Inflammatory macrophage treated with lipopolysaccharide for 1 hour (primary cell): ENCODE measurements around the gene POM121L2.
"Not testable (repeated sequence)": the region's sequence is repeated elsewhere in the genome, so short reads cannot be mapped to it uniquely, and the experiment has no call there.

Source experiments
- DNase-seq, 2 donors: peaks; one replicate each; pipeline ENCODE4 v3.0.0-alpha.2; 2020 to 2022

The POM121L2 gene

DNA sequence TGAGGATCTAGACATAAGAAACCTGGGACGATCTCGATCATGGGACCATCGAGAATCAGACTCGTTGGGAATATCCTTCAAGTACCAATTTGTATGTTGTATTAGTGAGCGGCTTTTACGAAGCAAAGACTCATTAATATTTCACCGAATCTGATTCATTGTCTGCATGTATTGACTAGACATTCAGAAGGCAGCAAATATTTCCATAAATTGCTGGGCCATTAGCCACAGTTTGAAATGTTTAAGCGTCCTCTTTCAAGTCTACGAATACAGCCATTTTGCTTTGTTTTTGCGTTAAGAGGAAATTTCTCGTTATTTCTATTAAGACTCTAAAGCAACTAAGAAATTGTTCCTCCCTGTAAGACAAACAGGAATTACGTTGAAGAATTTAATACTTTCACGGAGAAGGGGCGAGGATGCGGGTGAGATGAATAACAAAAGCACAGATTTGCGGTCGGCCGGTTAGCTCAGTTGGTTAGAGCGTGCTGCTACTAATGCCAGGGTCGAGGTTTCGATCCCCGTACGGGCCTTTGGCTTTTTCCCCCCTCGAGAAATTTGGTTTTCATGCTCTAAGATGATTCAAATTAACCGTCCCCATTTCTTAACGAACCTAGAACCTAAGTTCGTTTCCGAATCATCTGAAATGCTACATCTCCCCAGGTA is 18.5 kb downstream of the POM121L2 start:
- DNase-seq, result no peak

GRCh38 chr6:27290850-27291208 is 21.2 kb downstream of the POM121L2 start:
- DNase-seq, result no peak

DNA sequence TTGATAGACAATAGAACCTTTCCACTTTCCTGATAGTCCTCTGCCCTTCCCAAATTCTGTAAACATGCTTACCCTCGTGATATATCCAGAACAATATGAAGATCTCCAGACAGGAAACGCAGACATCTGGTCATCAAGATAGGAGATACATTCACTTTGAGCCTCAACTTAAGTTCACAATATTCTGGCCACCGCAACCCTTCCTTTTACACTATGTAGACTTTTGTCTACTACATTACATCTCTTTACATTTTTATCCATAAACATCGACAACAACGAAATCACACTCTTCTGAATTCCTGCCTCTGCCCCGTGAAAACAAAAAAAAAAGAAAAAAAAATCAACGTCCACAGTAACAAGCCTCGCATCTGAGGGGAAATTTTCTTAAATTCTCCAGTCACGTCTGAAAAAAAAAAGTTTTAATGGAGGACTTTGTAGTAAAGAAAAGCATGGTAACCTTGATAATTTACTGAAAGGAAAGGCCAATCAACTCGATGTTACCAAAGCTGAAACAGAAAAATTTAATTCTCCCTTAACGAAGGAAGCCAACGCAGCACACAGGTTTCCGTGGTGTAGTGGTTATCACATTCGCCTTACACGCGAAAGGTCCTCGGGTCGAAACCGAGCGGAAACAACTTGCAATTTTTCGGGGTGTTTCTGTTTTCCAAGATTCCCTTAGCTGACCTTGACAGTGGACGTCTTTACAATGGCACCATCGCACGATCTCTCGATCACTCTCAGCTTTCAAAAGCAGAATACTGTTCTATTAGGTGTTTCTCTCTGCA is 21.8 kb downstream of the POM121L2 start:
- no peak for DNase-seq

DNA sequence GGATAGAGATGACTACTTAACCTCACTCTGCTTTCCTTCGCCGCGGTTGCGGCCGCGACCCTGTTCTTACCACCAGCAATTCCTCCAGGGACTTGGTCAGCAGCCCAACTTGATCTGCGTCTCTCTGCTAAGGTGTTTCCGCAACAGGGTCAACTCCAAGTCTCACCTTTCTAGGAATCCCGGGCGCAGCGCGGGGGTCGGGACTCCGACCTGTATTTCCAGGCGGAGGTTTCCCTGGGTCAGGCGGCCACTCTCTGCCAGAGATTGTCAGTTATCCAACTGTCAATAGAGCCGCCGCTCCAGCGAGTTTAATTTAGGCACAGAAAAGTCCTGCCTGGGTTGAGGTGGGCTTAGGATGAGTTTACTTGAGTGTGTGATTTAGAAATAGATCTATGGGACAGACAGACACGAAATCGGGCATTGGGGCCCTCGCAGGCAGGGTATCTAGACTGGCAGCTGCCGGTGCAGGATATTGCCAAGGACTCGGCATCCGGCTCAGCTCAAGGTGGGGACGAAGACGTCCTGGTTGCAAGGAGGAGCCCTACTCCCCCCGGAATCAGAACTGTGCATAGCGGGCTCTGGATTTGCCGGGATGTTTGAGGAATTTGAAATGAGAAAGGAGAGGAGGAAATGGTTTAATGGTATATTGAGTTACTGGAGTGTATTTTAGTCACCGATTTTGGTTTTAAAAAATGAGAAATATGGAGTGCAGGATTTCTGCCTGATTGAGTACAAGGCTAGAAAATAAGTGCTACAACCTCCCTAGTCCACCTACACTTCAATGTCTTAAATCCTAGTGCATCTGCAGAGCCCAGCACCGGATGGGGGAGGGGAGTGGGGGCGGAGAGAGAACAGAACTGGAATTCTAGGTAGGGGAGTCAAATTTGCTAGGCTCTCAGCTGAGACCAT is 23.7 kb downstream of the POM121L2 start:
- no peak for DNase-seq

- DNase-seq, result no peak
These were observed 24.3 kb downstream of the POM121L2 start for GRCh38 chr6:27287751-27288135.

GRCh38 chr6:27286141-27286540 is 25.9 kb downstream of the POM121L2 start:
- DNase-seq, result no peak

GRCh38 chr6:27283279-27283678 is 28.8 kb downstream of the POM121L2 start:
- DNase-seq, result no peak

GRCh38 chr6:27281569-27281968 is 30.5 kb downstream of the POM121L2 start:
- no peak for DNase-seq

DNA sequence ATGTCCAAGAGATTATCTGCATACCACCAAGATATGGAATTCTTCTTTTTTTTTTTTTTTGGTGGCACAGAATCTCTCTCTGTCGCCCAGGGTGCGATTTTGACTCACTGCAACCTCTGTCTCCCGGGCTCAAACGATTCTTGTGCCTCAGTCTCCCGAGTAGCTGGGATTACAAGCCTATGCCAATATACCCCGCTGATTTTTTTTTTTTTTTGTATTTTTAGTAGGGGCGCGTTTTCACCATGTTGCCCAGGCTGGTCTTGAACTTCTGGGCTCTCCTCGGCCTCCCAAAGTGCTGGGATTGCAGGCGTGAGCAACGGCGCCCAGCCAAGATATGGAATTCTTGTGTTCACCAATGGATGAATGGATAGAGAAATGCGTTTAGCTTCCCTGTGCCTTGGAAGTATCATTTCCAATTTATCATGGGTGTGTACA is 31.0 kb downstream of the POM121L2 start:
- no peak for DNase-seq

DNA sequence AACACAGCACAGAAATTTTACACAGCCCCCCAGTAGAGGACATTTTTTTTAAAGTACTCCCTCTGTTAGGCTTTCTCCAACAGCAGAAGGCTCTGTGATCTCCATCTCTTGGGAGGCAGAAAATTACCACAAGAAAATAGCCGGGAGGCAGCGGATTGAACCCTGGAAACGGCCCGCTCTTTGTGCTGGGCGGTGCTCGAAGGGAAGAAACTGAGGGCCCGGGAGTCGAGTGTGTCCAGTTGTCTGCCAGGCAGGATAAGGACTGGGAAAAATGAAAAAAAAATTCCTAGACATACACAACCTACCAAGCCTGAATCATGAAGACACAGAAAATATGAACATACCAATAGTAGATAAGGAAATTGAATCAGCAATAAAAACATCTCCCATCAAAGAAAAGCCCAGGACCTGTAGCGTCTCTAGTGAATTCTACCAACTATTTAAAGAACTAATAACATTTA is 31.5 kb downstream of the POM121L2 start:
- DNase-seq, result no peak

DNA sequence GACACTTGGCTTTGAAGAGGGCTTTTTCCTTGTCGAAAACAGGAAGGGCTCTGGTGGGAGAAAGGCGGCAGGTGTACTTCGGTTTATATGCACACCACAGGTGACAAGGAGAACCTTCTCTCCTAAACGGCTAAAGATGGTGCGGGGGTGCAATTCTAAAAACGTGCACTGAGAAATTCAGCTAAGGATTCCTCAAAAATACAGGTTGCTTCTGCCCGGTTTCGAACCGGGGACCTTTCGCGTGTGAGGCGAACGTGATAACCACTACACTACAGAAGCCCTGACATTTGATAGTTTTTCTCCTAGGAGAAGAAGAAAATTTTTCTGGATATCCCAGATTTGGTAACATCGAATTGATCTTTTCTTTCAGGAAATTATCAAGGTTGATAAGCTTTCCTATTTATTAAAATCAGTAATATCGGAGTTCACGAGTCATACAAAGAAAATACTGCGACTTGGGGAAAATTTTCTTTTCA is 32.0 kb downstream of the POM121L2 start:
- peak in 1 of 2 donors; percentile 14 for DNase-seq

GRCh38 chr6:27279513-27280063 is 32.5 kb downstream of the POM121L2 start:
- no peak for DNase-seq

DNA sequence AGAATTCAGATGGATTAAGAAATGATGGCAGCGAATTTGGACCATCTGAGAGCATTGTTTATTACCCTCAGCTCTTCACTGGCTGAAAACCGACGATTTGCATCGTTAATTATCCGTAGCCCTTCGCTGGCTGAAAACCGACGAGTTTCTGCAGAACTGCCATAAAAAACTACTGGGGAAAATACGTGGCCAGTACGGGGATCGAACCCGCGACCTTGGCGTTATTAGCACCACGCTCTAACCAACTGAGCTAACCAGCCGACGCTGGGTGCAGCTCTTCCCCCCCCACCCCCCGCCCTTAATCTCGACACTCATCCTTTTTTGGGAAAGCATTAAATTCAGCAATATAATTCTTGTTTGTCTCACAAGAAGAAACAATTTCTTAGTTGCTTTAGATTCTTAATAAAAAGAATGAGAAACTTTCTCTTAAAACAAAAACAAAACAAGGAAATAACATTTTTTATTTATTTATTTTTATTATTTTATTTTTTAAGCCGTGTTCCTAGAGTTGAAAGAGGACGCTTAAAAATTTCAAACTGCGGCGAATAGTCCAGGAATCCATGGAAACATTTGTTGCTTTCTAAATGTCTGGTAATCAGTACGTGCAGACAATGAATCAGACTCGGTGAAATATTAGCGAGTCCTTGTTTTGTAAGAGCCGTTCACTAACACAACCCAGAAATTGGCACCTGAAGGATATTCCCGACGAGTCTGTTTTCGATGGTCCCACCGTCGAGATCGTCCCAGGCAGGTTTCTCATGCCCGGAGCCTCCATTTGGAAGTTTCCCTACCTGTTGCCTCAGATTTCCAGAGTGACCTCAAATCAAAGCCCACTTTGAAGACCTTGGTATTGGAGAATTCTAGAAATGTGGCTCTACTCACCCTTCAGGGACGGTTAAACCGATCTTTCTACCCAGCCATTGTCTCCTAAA is 36.8 kb downstream of the POM121L2 start:
- no peak for DNase-seq

- no peak for DNase-seq
These were observed 38.3 kb downstream of the POM121L2 start for GRCh38 chr6:27273783-27274182.

GRCh38 chr6:27268803-27269202 is 43.3 kb downstream of the POM121L2 start:
- no peak for DNase-seq

- no peak for DNase-seq
These were observed 44.1 kb downstream of the POM121L2 start for GRCh38 chr6:27267857-27268434.

GRCh38 chr6:27267003-27267402 is 45.1 kb downstream of the POM121L2 start:
- DNase-seq, result not testable (repeated sequence)

- no peak for DNase-seq
These were observed 48.2 kb downstream of the POM121L2 start for GRCh38 chr6:27263886-27264285.

DNA sequence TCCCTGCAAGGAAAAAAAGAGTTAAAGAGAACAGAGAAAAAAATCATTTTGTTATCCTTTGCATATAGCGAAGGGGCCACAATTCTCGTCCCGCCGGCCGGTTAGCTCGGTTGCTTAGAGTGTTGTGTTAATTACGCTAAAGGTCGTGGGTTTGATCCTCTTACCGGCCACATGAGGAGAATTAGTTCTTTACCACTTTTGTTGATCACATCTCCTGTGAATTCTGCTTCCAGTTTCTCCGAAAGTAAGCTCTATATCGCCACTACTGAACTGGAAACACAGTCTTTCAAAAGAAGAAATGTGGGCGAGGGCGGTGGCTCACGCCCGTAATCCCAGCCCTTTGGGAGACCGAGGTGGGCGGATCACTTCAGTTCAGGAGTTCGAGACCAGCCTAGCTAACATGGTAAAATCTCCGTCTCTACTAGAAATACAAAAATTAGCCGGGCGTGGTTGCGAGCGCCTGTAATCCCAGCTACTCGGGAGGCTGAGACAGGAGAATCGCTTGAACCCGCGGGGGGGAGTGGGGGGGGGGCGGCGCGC is 51.2 kb downstream of the POM121L2 start:
- DNase-seq, result no peak

GRCh38 chr6:27260369-27260768 is 51.7 kb downstream of the POM121L2 start:
- no peak for DNase-seq
